K562 (cell line): Measurements from ENCODE around the gene SCAMP3. TPM values are rescaled to one million over a fixed set of nuclear protein-coding genes. Genes with fewer than 3 reads are reported as not detected.

ENCODE experiments used
- ATAC-seq: fragments of 200-7000 bp; cut with Tn5 transposase; 3 replicates; pipeline ENCODE4 v1.9.1; 2020; ENCODE audit warnings: moderate library complexity
- BruUV-seq: library from RNA; stranded (reverse); fragments of 400-500 nt; replicated peaks from 2 replicates; lab custom pipeline; 2021; lab: Mats Ljungman, UMichigan
- CTCF ChIA-PET: fragments of 300-600 bp; formaldehyde crosslinking; extraction: SDS; loops from one replicate; lab custom pipeline; 2021; ENCODE audit warnings: low intra/inter-chr PET ratio; lab: Yijun Ruan, JAX
- POLR2A ChIA-PET: fragments of 300-600, 350-650 bp; sonication (Branson Sonifier 250); formaldehyde crosslinking; extraction: SDS; loops from one replicate; lab custom pipeline; 2021; ENCODE audit warnings: antibody characterized with exemption, inconsistent platforms; lab: Yijun Ruan, JAX
- DNase-seq, 4 experiments: peaks; one replicate each; pipeline versions ENCODE4 v3.0.0 to v3.0.0-alpha.2; 2011 to 2018; ENCODE audit warnings: low spot score in 3 of 4, mixed read lengths in 3 of 4; ENCODE audit errors: extremely low read depth in 1 of 4
- FAIRE-seq: peaks from 2 replicates; lab custom pipeline; 2011; peaks lifted over from hg19 to GRCh38; lab: Jason Lieb, UNC
- H2AFZ ChIP-seq: 2 replicates; pipeline ENCODE4 v1.6.0; 2011; ENCODE audit warnings: low read depth, low read length, control low read depth, inconsistent platforms
- H3K27ac ChIP-seq: fragments of 200-600 bp; 3 replicates; pipeline ENCODE4 v1.8.0; 2011; ENCODE audit warnings: low read depth, mild to moderate bottlenecking, control low read depth, inconsistent platforms, low read length, moderate library complexity, mixed read lengths; ENCODE audit errors: extremely low read depth
- H3K27me3 ChIP-seq, 2 experiments: fragments of 300-600 bp in 1 of 2; 2 replicates in 1 of 2; 3 replicates in 1 of 2; pipeline versions ENCODE4 v1.6.0 to v1.8.0; 2011; ENCODE audit warnings: inconsistent platforms in 2 of 2, low read length in 2 of 2, mild to moderate bottlenecking in 1 of 2, mixed read lengths in 1 of 2, moderate library complexity in 1 of 2; ENCODE audit not compliant: control insufficient read depth in 2 of 2, insufficient read depth in 2 of 2
- H3K36me3 ChIP-seq: fragments of 300-600 bp; 3 replicates; pipeline ENCODE4 v1.8.0; 2011; ENCODE audit warnings: mild to moderate bottlenecking, low read length, inconsistent platforms; ENCODE audit not compliant: control insufficient read depth, insufficient read depth
- H3K4me1 ChIP-seq, 2 experiments: fragments of 200-600 bp in 1 of 2; replicated peaks in 1 of 2; 2 replicates in 1 of 2; 3 replicates in 1 of 2; pipeline versions ENCODE4 v1.5.1 to v1.8.0; 2011; ENCODE audit warnings: inconsistent platforms in 2 of 2, low read length in 2 of 2, mild to moderate bottlenecking in 1 of 2, mixed read lengths in 1 of 2, moderate library complexity in 1 of 2; ENCODE audit not compliant: control insufficient read depth in 2 of 2, insufficient read depth in 2 of 2
- H3K4me2 ChIP-seq: 2 replicates; pipeline ENCODE4 v1.6.1; 2011; ENCODE audit warnings: low read length, control low read depth, inconsistent platforms, mixed read lengths; ENCODE audit not compliant: insufficient read depth
- H3K4me3 ChIP-seq: fragments of 200-600 bp; sonication (generic), shearing (Covaris generic); 2 replicates; pipeline ENCODE4 v1.5.1; 2016; ENCODE audit warnings: control low read depth, inconsistent platforms
- H3K79me2 ChIP-seq: fragments of 200-600 bp; 3 replicates; pipeline ENCODE4 v1.8.0; 2011; ENCODE audit warnings: low read length, inconsistent platforms; ENCODE audit not compliant: control insufficient read depth, insufficient read depth
- H3K9ac ChIP-seq, 2 experiments: 2 replicates each; pipeline versions ENCODE4 v1.6.0 to v1.6.1; 2011; ENCODE audit warnings: low read depth in 2 of 2, low read length in 2 of 2, control low read depth in 1 of 2, inconsistent platforms in 1 of 2, mild to moderate bottlenecking in 1 of 2, mixed read lengths in 1 of 2; ENCODE audit not compliant: insufficient read depth in 1 of 2
- H3K9me1 ChIP-seq: one replicate; pipeline ENCODE4 v1.6.0; 2011; ENCODE audit warnings: inconsistent platforms, mild to moderate bottlenecking, low read length, moderate library complexity; ENCODE audit not compliant: control insufficient read depth, insufficient read depth
- H3K9me3 ChIP-seq: replicated peaks from 2 replicates; pipeline ENCODE4 v1.5.1; 2011; ENCODE audit warnings: low read depth, low read length, inconsistent platforms; ENCODE audit not compliant: control insufficient read depth, insufficient read depth
- H4K20me1 ChIP-seq: replicated peaks from 2 replicates; pipeline ENCODE4 v1.6.1; 2011; ENCODE audit warnings: low read length, inconsistent platforms, mixed read lengths; ENCODE audit not compliant: control insufficient read depth, insufficient read depth
- CHD1 ChIP-seq: fragments of 200-600 bp; sonication (generic); IDR thresholded peaks from one replicate; pipeline ENCODE4 v1.6.1; 2012; ENCODE audit warnings: mild to moderate bottlenecking, moderate library complexity, low read length, inconsistent platforms
- HDAC8 ChIP-seq: fragments of 450-650 bp; IDR thresholded peaks from 2 replicates; pipeline ENCODE4 v1.6.1; 2016; ENCODE audit warnings: mild to moderate bottlenecking, missing genetic modification characterization, moderate library complexity, missing compliant biosample characterization
- HNRNPL ChIP-seq: fragments of 200-400 bp; formaldehyde crosslinking; IDR thresholded peaks from 2 replicates; pipeline ENCODE4 v1.6.1; 2017; ENCODE audit warnings: low read depth, mild to moderate bottlenecking, low read length
- MTA3 ChIP-seq: fragments of 450-650 bp; formaldehyde crosslinking; IDR thresholded peaks from 2 replicates; pipeline ENCODE4 v1.6.1; 2017; ENCODE audit warnings: mild to moderate bottlenecking, borderline replicate concordance
- NCOA2 ChIP-seq, 2 experiments: fragments of 450-650 bp; IDR thresholded peaks; 2 replicates each; pipeline ENCODE4 v1.6.1; 2018; ENCODE audit warnings: mild to moderate bottlenecking in 2 of 2, moderate library complexity in 1 of 2; ENCODE audit not compliant: partially characterized antibody in 2 of 2
- RBM22 ChIP-seq: fragments of 200-400 bp; formaldehyde crosslinking; IDR thresholded peaks from 2 replicates; pipeline ENCODE4 v1.6.1; 2018; ENCODE audit warnings: low read length, low read depth; ENCODE audit not compliant: poor library complexity, severe bottlenecking
- RBM34 ChIP-seq: fragments of 200-400 bp; formaldehyde crosslinking; IDR thresholded peaks from 2 replicates; pipeline ENCODE4 v1.6.1; 2018; ENCODE audit warnings: low read length, borderline replicate concordance; ENCODE audit not compliant: insufficient read depth
- SMAD2 ChIP-seq: fragments of 150-350 bp; IDR thresholded peaks from 2 replicates; pipeline ENCODE4 v1.6.1; 2014; ENCODE audit warnings: low read depth, mild to moderate bottlenecking, low read length
- XRCC5 ChIP-seq: fragments of 200-400 bp; formaldehyde crosslinking; IDR thresholded peaks from 2 replicates; pipeline ENCODE4 v1.6.1; 2017; ENCODE audit warnings: low read depth, mild to moderate bottlenecking, low read length
- ZNF263 ChIP-seq: sonication (generic); formaldehyde crosslinking; IDR thresholded peaks from 2 replicates; pipeline ENCODE4 v1.8.0; 2022; ENCODE audit warnings: mild to moderate bottlenecking, missing genetic modification reagents, borderline replicate concordance
- ZNF740 ChIP-seq, 3 experiments: fragments of 200-800 bp in 1 of 3; sonication (Bioruptor generic) in 1 of 3; sonication (generic) in 1 of 3; formaldehyde crosslinking in 1 of 3; IDR thresholded peaks; 2 replicates each; pipeline versions ENCODE4 v1.6.1 to v1.8.0; 2016 to 2022; ENCODE audit warnings: mild to moderate bottlenecking in 2 of 3, missing compliant biosample characterization in 2 of 3, missing genetic modification characterization in 2 of 3, missing genetic modification reagents in 1 of 3
- ZSCAN29 ChIP-seq: fragments of 450-650 bp; IDR thresholded peaks from 2 replicates; pipeline ENCODE4 v1.6.1; 2017
- WGBS: fragments of 100-300 bp; shearing (Covaris generic); methylation state at CpG from one replicate; pipeline ENCODE4 v1.1.6; 2016; ENCODE audit warnings: low coverage, mixed read lengths; ENCODE audit not compliant: insufficient coverage; ENCODE audit errors: missing lambda C conversion rate; 5-methylcytosine and 5-hydroxymethylcytosine counted together
- in situ Hi-C: fragments of 300-500 bp; cut with MboI; formaldehyde crosslinking; loops from 4 replicates; pipeline ENCODE4 v1.15.0; 2018; ENCODE audit warnings: inconsistent platforms, mixed read lengths
- intact Hi-C: fragments of 100-400 bp; cut with micrococcal nuclease; formaldehyde crosslinking; loops from 2 replicates; pipeline ENCODE4 v1.14.2; 2022
- polyA plus RNA-seq, 8 experiments: library from polyadenylated mRNA; depleted of rRNA in 4 of 8; stranded (reverse) in 5 of 8; unstranded in 3 of 8; fragments of >200 nt; fragmentation: Nextera tagmentation in 2 of 8; fragmentation: Illumina TruSeq in 1 of 8; extraction: Ambion mirVana in 2 of 8; extraction: Trizol in 1 of 8; gene quantifications; 2 replicates each; pipeline versions ENCODE4 v1.2.1 to v1.2.3, GENCODE V29; 2011 to 2014; ENCODE audit warnings: inconsistent platforms in 1 of 8, missing spikeins in 1 of 8
- total RNA-seq, 7 experiments: library from RNA; depleted of rRNA in 6 of 7; stranded (reverse); fragments of >200 nt in 6 of 7; fragmentation: Illumina TruSeq in 2 of 7; extraction: Trizol in 2 of 7; gene quantifications; 2 replicates each; pipeline versions ENCODE4 v1.2.1 to v1.2.3, GENCODE V29; 2011 to 2021; ENCODE audit warnings: low replicate concordance in 1 of 7
- TF ChIP-seq, protein P1 (sequence below): fragments of 450-650 bp; formaldehyde crosslinking; IDR thresholded peaks from 2 replicates; pipeline ENCODE4 v1.4.0; 2020; ENCODE audit warnings: mild to moderate bottlenecking
- TF ChIP-seq, protein P2 (sequence below): sonication (generic); formaldehyde crosslinking; IDR thresholded peaks from 2 replicates; pipeline ENCODE4 v1.9.0; 2022; ENCODE audit warnings: mild to moderate bottlenecking, missing genetic modification reagents

Gene SCAMP3
- total and polyA plus RNA-seq, 9 of the 15 experiments (the other 6 are each of a cell fraction or from before 2014, with no cell fraction given), result 14.2 to 131 (median 86.1) TPM

- Histone ChIP-seq H3K9me1 (no peaks in the 10 kb centered on the region), H2AFZ (peak overlapping the region; percentile 93), H3K27me3 (no peaks in the 10 kb centered on the region), H3K9me3 (no peaks in the 10 kb centered on the region), H3K4me1 (peaks cover 25 to 48% of the 10 kb centered on the region in 2 experiments), H3K9ac (peak overlapping the region; percentile 75 to 97), H3K4me2 (peak overlapping the region; percentile 81), H3K36me3 (peaks cover 40% of the 10 kb centered on the region; the same call in 2 of the 3 replicates), H4K20me1 (no peaks in the 10 kb centered on the region), H3K79me2 (peaks cover 18% of the 10 kb centered on the region), H3K27ac (peak overlapping the region; percentile 65), H3K4me3 (peak overlapping the region; percentile 58)
- TF ChIP-seq ZNF740 (CRISPR knock-in tag; IDR thresholded peaks at IDR 0.05), result 0 out of 2 replicates have a peak, but pooled peaks have one; percentile 12
- no peak for TF ChIP-seq ZNF740 (tag; IDR thresholded peaks at IDR 0.05)
- TF ChIP-seq RBM34, result 0 out of 2 replicates have a peak, but pooled peaks have one; percentile 11
- TF ChIP-seq HDAC8 (tag), result no peak
- peak; percentile 8 for TF ChIP-seq RBM22
- peak; percentile 63 for TF ChIP-seq CHD1
- TF ChIP-seq ZSCAN29, result no peak
- TF ChIP-seq ZNF263, result peak; percentile 46; the same call in 1 of the 2 replicates
- TF ChIP-seq SMAD2, result no peak
- peak; percentile 69; the same call in 1 of the 2 replicates for TF ChIP-seq HNRNPL
- TF ChIP-seq NCOA2 (IDR thresholded peaks at IDR 0.05; ENCODE audit: partially characterized antibody in 2 of 2), result no peak
- TF ChIP-seq, protein P1, sequence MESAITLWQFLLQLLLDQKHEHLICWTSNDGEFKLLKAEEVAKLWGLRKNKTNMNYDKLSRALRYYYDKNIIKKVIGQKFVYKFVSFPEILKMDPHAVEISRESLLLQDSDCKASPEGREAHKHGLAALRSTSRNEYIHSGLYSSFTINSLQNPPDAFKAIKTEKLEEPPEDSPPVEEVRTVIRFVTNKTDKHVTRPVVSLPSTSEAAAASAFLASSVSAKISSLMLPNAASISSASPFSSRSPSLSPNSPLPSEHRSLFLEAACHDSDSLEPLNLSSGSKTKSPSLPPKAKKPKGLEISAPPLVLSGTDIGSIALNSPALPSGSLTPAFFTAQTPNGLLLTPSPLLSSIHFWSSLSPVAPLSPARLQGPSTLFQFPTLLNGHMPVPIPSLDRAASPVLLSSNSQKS (CRISPR knock-in tag), result no peak
- 0 out of 2 replicates have a peak, but pooled peaks have one; percentile 2 for TF ChIP-seq XRCC5
- TF ChIP-seq, protein P2, sequence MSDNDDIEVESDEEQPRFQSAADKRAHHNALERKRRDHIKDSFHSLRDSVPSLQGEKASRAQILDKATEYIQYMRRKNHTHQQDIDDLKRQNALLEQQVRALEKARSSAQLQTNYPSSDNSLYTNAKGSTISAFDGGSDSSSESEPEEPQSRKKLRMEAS (CRISPR knock-in tag), result 0 out of 2 replicates have a peak, but pooled peaks have one; percentile 2
- TF ChIP-seq MTA3, result 0 out of 2 replicates have a peak, but pooled peaks have one; percentile 3
- FAIRE-seq, result no peak
- intact Hi-C loops, result loop anchor here (5.0 to 10.0 kb wide), 2 partner anchors 250 to 338 kb away; no protein-coding TSS in a partner anchor
- CTCF ChIA-PET, result no interaction called here
- 30% methylated on average over 21 of the region's 35 CpGs for WGBS
- POLR2A ChIA-PET, result interaction anchor here (0.7 to 2.1 kb wide), 5 partner anchors 9 to 66 kb away, joined by 3 to 9 read pairs (median 3); partner anchors contain the start of gene RUSC1
- in situ Hi-C loops, result loop anchor here (10.0 kb wide), 1 partner anchor 340 kb away; no protein-coding TSS in a partner anchor
- BruUV-seq, result no TSS peak
- ATAC-seq, result no peak
- DNase-seq, result no peak
Measured at GRCh38 chr1:155254714-155255242, 7.4 kb downstream of the SCAMP3 start.
